Vagina (tissue), 2 donors: ENCODE data around the gene ERCC2.

ENCODE experiments used
- POLR2A ChIP-seq, 2 donors: fragments of 450-650 bp; IDR thresholded peaks; one replicate each; pipeline ENCODE4 v1.6.1; 2017; ENCODE audit warnings: antibody characterized with exemption in 2 of 2, mild to moderate bottlenecking in 2 of 2, moderate library complexity in 2 of 2
- TF ChIP-seq, protein P1 (sequence below), 3 experiments: fragments of 450-650 bp in 2 of 3; fragments of 200-600 bp in 1 of 3; sonication (generic) in 1 of 3; IDR thresholded peaks; one replicate each; pipeline ENCODE4 v1.5.1; 2017 to 2019; ENCODE audit warnings: antibody characterized with exemption in 3 of 3, mild to moderate bottlenecking in 2 of 3, moderate library complexity in 2 of 3

DNA sequence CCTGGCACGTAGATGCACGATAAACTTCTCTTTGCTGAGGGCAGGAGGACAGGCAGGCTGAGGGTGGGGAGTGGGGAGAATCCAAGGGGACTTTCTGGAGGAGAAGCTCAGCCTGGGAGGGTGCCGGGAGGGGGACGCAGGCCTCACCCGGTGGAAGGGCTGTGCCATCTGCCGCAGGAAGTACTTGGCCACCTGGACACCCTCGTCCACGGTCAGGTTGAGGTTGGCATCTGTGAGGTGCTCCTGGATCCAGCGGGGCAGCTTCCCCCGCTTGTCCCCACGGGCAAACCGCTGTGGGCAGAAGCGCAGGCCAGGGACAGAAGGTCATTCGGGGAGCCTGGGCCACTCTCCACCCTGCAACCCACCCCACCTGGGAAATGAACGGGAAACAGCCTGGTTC is 18.3 kb downstream of the ERCC2 start:
- TF ChIP-seq, protein P1, sequence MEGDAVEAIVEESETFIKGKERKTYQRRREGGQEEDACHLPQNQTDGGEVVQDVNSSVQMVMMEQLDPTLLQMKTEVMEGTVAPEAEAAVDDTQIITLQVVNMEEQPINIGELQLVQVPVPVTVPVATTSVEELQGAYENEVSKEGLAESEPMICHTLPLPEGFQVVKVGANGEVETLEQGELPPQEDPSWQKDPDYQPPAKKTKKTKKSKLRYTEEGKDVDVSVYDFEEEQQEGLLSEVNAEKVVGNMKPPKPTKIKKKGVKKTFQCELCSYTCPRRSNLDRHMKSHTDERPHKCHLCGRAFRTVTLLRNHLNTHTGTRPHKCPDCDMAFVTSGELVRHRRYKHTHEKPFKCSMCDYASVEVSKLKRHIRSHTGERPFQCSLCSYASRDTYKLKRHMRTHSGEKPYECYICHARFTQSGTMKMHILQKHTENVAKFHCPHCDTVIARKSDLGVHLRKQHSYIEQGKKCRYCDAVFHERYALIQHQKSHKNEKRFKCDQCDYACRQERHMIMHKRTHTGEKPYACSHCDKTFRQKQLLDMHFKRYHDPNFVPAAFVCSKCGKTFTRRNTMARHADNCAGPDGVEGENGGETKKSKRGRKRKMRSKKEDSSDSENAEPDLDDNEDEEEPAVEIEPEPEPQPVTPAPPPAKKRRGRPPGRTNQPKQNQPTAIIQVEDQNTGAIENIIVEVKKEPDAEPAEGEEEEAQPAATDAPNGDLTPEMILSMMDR (IDR thresholded peaks at IDR 0.05), result no peak
- TF ChIP-seq POLR2A (IDR thresholded peaks at IDR 0.05), result no peak
